Ovary (tissue), 3 donors: ENCODE data around the gene GABRB3.

ENCODE experiments used
- CTCF ChIP-seq, 3 donors: fragments of 450-650 bp in 2 of 3; fragments of 200-600 bp in 1 of 3; IDR thresholded peaks; one replicate each; pipeline versions ENCODE4 v1.5.1 to v1.8.0; 2016 to 2022; ENCODE audit warnings: antibody characterized with exemption in 3 of 3, mild to moderate bottlenecking in 1 of 3
- EP300 ChIP-seq: sonication (generic); formaldehyde crosslinking; IDR thresholded peaks from one replicate; pipeline ENCODE4 v1.6.1; 2017; ENCODE audit warnings: antibody characterized with exemption
- donor health status: DM: no; HTN: no; CAD: no.

- no peak for TF ChIP-seq CTCF (IDR thresholded peaks at IDR 0.05)
- no peak for TF ChIP-seq EP300
Observed at GRCh38 chr15:26729581-26729980, 43.3 kb downstream of the GABRB3 start.
